ENCODE data around the gene THTPA. TPM values are rescaled to one million over a fixed set of nuclear protein-coding genes. Genes with fewer than 3 reads are reported as not detected.
A peak's percentile ranks its signal among the peaks of the same experiment; 100 is the strongest.
"Not testable (repeated sequence)": the region's sequence is repeated elsewhere in the genome, so short reads cannot be mapped to it uniquely, and the experiment has no call there.

THTPA gene
- total RNA-seq, 2 experiments from 2014 or later: 14.2 to 19.2 TPM

DNA sequence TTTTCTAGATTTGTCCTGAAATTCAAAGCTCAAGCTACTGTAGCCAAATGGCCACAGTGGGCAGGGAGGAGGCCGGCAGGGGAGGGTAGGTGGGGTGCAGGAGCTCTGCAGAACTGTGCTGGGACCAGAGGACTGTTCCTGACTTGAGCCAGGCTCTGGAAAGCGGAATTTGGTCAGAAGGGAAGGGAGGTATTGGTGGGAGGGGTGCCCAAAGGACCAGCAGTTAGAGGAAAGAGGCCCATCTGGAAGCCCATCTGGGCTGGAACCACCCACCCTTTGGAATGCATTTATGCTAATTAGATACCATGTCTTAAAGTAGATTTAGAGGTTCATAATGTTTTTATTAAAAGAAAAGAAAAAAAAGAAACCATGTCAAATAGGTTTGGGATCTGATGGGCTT is 47.0 kb downstream of the THTPA start:
- H3K9me3 Mint-ChIP-seq: no peaks in the 10 kb centered on the region
- no peaks in the 10 kb centered on the region for H3K27me3 Mint-ChIP-seq
- ATAC-seq (ENCODE audit: low read depth) (no peak), DNase-seq (no peak)
- no peaks in the 10 kb centered on the region for H3K36me3 Mint-ChIP-seq
- H3K4me3 Mint-ChIP-seq: no peak overlapping the region
- peaks cover 12% of the 10 kb centered on the region for H3K4me1 Mint-ChIP-seq
- H3K27ac Mint-ChIP-seq: no peak overlapping the region
- POLR2A ChIA-PET: no interaction called here

DNA sequence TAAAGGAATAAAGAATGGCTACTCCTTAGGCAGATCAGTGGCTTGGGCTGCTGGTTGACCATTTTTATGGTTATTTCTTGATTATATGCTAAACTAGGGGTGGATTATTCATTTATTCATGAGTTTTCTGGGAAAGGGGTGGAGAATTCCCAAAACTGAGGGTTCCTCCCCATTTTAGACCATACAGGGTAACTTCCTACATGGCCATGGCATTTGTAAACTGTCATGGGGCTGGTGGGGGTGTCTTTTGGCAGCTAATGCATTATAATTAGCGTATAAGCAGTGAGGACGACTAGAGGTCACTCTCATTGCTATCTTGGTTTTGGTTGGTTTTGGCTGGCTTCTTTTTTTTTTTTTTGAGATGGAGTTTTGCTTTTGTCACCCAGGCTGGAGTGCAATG is 48.1 kb downstream of the THTPA start:
- Mint-ChIP-seq H3K27ac (no peak overlapping the region), H3K27me3 (no peaks in the 10 kb centered on the region), H3K9me3 (peaks cover 6% of the 10 kb centered on the region), H3K36me3 (peaks cover 6% of the 10 kb centered on the region), H3K4me3 (no peak overlapping the region), H3K4me1 (peaks cover 18% of the 10 kb centered on the region)
- POLR2A ChIA-PET: no interaction called here
- no peak for DNase-seq
- no peak for ATAC-seq (ENCODE audit: low read depth)

DNA sequence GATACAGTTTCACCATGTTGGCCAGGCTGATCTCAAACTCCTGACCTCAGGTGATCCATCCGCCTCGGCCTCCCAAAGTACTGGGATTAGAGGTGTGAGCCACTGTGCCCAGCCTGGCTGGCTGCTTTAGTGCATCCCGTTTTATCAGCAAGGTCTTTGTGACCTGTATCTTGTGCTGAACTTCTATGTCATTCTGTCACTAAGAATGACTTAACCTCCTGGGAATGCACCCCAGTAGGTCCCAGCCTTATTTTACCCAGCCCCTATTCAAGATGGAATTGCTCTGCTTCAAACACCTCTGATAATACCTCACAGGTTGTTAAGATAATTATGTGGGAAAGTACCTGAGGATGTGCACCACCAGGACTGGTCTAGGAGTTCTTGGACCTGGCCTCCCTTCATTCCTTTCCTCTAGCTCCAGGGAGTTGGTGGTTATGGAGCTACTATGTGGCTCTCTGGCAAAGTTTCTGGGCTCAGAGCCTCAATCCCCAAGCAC is 48.7 kb downstream of the THTPA start:
- Mint-ChIP-seq H3K4me1 (peaks cover 20% of the 10 kb centered on the region), H3K36me3 (peaks cover 10% of the 10 kb centered on the region)
- ATAC-seq (ENCODE audit: low read depth): no peak

DNA sequence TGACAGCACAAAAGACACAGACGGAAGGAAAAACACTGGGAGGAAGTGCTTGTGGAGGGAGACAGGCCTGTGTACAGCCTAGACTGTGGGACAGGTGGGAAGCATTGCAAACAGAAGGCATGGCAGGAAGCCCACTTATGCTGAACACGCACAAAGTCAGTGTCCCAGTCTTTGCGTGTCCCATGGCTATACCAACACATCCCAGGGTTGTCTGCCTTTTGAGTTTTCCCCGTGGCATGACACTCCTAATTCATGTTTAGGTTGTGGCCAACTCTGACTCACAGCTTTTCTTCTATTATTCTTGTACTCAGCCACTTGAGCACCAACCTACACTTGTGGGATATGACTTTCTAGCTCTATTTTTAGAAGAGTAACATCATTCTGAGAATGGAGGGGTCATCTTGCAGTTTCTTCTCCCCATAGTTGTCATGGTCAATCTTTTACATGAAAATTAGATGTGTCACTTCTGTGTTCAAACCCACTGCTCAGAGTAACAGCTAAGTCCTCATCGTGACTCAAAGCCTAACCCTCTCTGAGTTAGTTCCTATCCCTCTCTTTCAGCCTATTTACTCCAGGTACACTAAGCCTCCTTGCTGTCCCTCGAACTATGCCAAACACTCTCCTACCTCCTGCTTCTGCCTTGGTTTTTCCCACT is 50.0 kb downstream of the THTPA start:
- H3K9me3 Mint-ChIP-seq: peaks cover 7% of the 10 kb centered on the region
- H3K4me3 Mint-ChIP-seq: no peak overlapping the region
- H3K27me3 Mint-ChIP-seq: no peaks in the 10 kb centered on the region
- no peak for DNase-seq
- POLR2A ChIA-PET: interaction anchor here (0.8 to 1.4 kb wide), 2 partner anchors 26 to 39 kb away, joined by 3 to 4 read pairs; partner anchors contain the start of gene AP1G2
- H3K4me1 Mint-ChIP-seq: peaks cover 32% of the 10 kb centered on the region
- ATAC-seq (ENCODE audit: low read depth): no peak
- H3K36me3 Mint-ChIP-seq: peaks cover 12% of the 10 kb centered on the region
- H3K27ac Mint-ChIP-seq: peak overlapping the region; percentile 10

More for the DNA sequence above, 48.7 kb downstream of the THTPA start:
- no peak overlapping the region for H3K4me3 Mint-ChIP-seq
- H3K27ac Mint-ChIP-seq: no peak overlapping the region
- DNase-seq: no peak
- no peaks in the 10 kb centered on the region for H3K27me3 Mint-ChIP-seq
- POLR2A ChIA-PET: no interaction called here
- peaks cover 7% of the 10 kb centered on the region for H3K9me3 Mint-ChIP-seq

DNA sequence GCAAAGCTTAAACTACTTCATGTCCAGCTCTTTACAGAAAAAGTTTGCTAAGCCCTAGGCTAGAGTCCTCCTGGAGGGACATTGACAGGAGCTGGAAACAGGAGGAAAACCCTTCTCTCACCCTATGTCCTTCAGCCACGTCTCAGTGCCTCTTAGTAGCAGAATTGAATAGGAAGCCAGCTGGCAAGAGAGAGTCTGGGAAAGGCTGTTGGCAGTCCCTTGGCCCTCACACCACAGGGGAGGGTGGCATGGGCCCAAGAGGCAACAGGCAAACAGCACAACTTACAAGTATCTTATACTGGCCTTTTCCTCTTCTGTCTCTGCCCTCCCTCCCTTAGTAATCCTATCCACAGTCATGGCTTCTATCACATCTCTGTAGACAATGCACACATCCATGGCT is 52.4 kb downstream of the THTPA start:
- Mint-ChIP-seq H3K27me3 (peaks cover 3% of the 10 kb centered on the region), H3K4me1 (peaks cover 34% of the 10 kb centered on the region)

DNA sequence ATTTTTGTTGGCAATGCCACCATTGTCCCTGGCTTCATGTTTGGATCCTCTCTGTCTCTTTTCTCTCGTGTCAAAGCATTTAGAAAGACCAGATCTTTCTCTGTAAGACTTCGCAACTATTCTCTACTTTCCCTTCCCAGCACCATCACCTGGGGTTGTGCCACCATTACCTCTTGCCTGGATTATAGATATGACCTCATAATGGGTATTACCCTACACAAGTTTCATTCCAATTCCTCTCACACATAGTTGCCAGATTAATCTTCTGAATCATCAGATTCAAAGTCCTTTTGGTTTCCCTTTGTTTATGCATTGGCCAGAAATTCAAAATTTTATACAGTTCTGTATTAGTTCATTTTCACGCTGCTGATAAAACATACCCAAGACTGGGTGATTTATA is 52.9 kb downstream of the THTPA start:
- POLR2A ChIA-PET: no interaction called here
- DNase-seq (no peak), ATAC-seq (ENCODE audit: low read depth) (no peak)
- peak overlapping the region; percentile 12 for H3K4me3 Mint-ChIP-seq
- H3K36me3 Mint-ChIP-seq: peaks cover 14% of the 10 kb centered on the region
- peaks cover 3% of the 10 kb centered on the region for H3K27me3 Mint-ChIP-seq
- peaks cover 34% of the 10 kb centered on the region for H3K4me1 Mint-ChIP-seq
- peaks cover 7% of the 10 kb centered on the region for H3K9me3 Mint-ChIP-seq
- peak overlapping the region; percentile 92 for H3K27ac Mint-ChIP-seq

More for the DNA sequence above, 52.4 kb downstream of the THTPA start:
- H3K4me3 Mint-ChIP-seq: no peak overlapping the region
- H3K36me3 Mint-ChIP-seq: peaks cover 14% of the 10 kb centered on the region
- POLR2A ChIA-PET: no interaction called here
- ATAC-seq (ENCODE audit: low read depth): no peak
- no peak overlapping the region for H3K27ac Mint-ChIP-seq
- DNase-seq: no peak
- H3K9me3 Mint-ChIP-seq: peaks cover 7% of the 10 kb centered on the region

DNA sequence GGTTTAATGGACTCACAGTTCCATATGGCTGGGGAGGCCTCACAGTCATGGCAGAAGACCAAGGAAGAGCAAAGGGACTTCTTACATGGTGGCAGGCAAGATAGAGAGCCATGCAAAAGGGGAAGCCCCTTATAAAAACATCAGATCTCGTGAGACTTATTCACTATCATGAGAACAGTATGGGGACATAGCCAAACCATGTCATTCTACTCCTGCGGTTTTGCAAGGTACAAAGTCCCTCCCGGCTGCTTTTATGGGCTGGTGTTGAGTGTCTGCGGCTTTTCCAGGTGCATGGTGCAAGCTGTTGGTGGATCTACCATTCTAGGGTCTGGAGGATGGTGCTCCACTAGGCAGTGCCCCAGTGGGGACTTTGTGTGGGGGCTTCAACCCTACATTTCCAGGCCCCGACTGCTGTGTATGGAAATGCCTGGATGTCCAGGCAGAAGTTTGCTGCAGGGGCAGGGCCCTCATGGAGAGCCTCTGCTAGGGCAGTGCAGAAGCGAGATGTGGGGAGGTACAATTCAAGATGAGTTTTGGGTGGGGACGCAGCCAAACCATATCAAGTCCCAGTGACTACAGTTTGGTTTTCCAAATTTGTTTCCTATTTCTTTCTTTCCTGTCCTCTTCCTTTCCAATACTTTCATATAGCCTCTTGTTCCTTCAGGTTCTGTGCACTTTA is 53.5 kb downstream of the THTPA start:
- Mint-ChIP-seq H3K36me3 (peaks cover 14% of the 10 kb centered on the region), H3K27ac (peak overlapping the region; percentile 92), H3K4me1 (peaks cover 34% of the 10 kb centered on the region), H3K4me3 (peak overlapping the region; percentile 65)
- ATAC-seq (ENCODE audit: low read depth); DNase-seq; H3K27me3 Mint-ChIP-seq; H3K9me3 Mint-ChIP-seq: not testable (repeated sequence)
- POLR2A ChIA-PET: interaction anchor here (1.4 to 1.9 kb wide), 3 partner anchors 22 to 552 kb away, joined by 3 to 9 read pairs (median 5); partner anchors contain the start of genes AP1G2 and IRF9

Other genes with a start within 250 kb of the THTPA start
- 1 to 10 TPM; 3.7 to 5.7 TPM for gene BCL2L2, start 249.4 kb upstream of the THTPA start, total RNA-seq
- gene PABPN1, start 234.8 kb upstream of the THTPA start, total RNA-seq: 100 to 1,000 TPM; 207 to 208 TPM
- 1 to 10 TPM; 3.4 to 4.8 TPM for gene SLC22A17, start 203.4 kb upstream of the THTPA start, total RNA-seq
- not detected for gene EFS, start 191.1 kb upstream of the THTPA start, total RNA-seq
- gene IL25, start 183.5 kb upstream of the THTPA start, total RNA-seq: under 1 TPM in 1 of 2 experiments, not detected in 1; 0.39 TPM
- not detected for gene CMTM5, start 179.2 kb upstream of the THTPA start, total RNA-seq
- not detected for gene MYH6, start 148.0 kb upstream of the THTPA start, total RNA-seq
- gene MYH7, start 120.6 kb upstream of the THTPA start, total RNA-seq: not detected
- 10 to 100 TPM; 48.0 to 50.8 TPM for gene NGDN, start 86.6 kb upstream of the THTPA start, total RNA-seq
- gene ZFHX2, start 4.5 kb upstream of the THTPA start, total RNA-seq: 1 to 10 TPM in 1 of 2 experiments, under 1 TPM in 1; 0.75 to 1.4 TPM
- gene AP1G2, start 11.5 kb downstream of the THTPA start, total RNA-seq: 100 to 1,000 TPM; 335 to 389 TPM
- not detected for gene JPH4, start 22.5 kb downstream of the THTPA start, total RNA-seq
- gene DHRS2, start 80.1 kb downstream of the THTPA start, total RNA-seq: under 1 TPM in 1 of 2 experiments, not detected in 1; 0.17 TPM